K562 (cell line): Measurements from ENCODE around the gene DCLK2. TPM values are rescaled to one million over a fixed set of nuclear protein-coding genes. Genes with fewer than 3 reads are reported as not detected.

ENCODE experiments used
- ARID3A ChIP-seq: IDR thresholded peaks from 2 replicates; pipeline ENCODE4 v1.6.1; 2012; ENCODE audit warnings: low read depth, low read length, improper control_type of control experiment, borderline replicate concordance
- CEBPG ChIP-seq, 3 experiments: fragments of 200-800 bp in 1 of 3; sonication (Bioruptor generic) in 1 of 3; sonication (generic) in 1 of 3; formaldehyde crosslinking in 1 of 3; IDR thresholded peaks in 2 of 3; conservative IDR thresholded peaks in 1 of 3; 2 replicates each; pipeline versions ENCODE4 v1.6.1 to v1.8.0; 2016 to 2022; ENCODE audit warnings: missing compliant biosample characterization in 2 of 3, missing genetic modification characterization in 2 of 3, mild to moderate bottlenecking in 1 of 3, missing genetic modification reagents in 1 of 3
- CREB1 ChIP-seq, 2 experiments: sonication (generic) in 1 of 2; formaldehyde crosslinking in 1 of 2; IDR thresholded peaks; 2 replicates each; pipeline versions ENCODE4 v1.6.1 to v1.8.0; 2012 to 2022; ENCODE audit warnings: inconsistent platforms in 1 of 2, mild to moderate bottlenecking in 1 of 2, missing genetic modification reagents in 1 of 2, moderate library complexity in 1 of 2
- E2F3 ChIP-seq: fragments of 250-450 bp; sonication (Bioruptor Pico); IDR thresholded peaks from 2 replicates; pipeline ENCODE4 v1.4.0; 2020; ENCODE audit warnings: mild to moderate bottlenecking
- ERF ChIP-seq: fragments of 450-650 bp; formaldehyde crosslinking; IDR thresholded peaks from 2 replicates; pipeline ENCODE4 v1.4.0; 2020; ENCODE audit warnings: mild to moderate bottlenecking, mixed read lengths
- ETS1 ChIP-seq: conservative IDR thresholded peaks from 2 replicates; pipeline ENCODE4 v1.6.1; 2011; ENCODE audit warnings: low read depth, mild to moderate bottlenecking, low read length; ENCODE audit not compliant: control insufficient read depth
- ETS2 ChIP-seq: IDR thresholded peaks from 2 replicates; pipeline ENCODE4 v1.6.1; 2016; ENCODE audit warnings: borderline replicate concordance, missing genetic modification characterization, mild to moderate bottlenecking, moderate library complexity, missing compliant biosample characterization; ENCODE audit not compliant: poor library complexity, severe bottlenecking
- IFI16 ChIP-seq: fragments of 250-450 bp; sonication (Bioruptor Pico); IDR thresholded peaks from 2 replicates; pipeline ENCODE4 v2.1.2; 2022; ENCODE audit warnings: mild to moderate bottlenecking, inconsistent platforms
- SOX6 ChIP-seq: fragments of 450-650 bp; IDR thresholded peaks from 2 replicates; pipeline ENCODE4 v1.6.1; 2014; ENCODE audit warnings: mild to moderate bottlenecking
- ZFP1 ChIP-seq: fragments of 450-650 bp; formaldehyde crosslinking; IDR thresholded peaks from 2 replicates; pipeline ENCODE4 v1.4.0; 2020; ENCODE audit warnings: mild to moderate bottlenecking, mixed read lengths
- ZNF184 ChIP-seq: sonication (generic); formaldehyde crosslinking; IDR thresholded peaks from 2 replicates; pipeline ENCODE4 v1.5.0; 2020; ENCODE audit warnings: missing genetic modification reagents
- ZNF24 ChIP-seq: fragments of 450-650 bp; IDR thresholded peaks from 2 replicates; pipeline ENCODE4 v1.6.1; 2016
- ZNF785 ChIP-seq: fragments of 250-450 bp; sonication (Bioruptor Pico); IDR thresholded peaks from 2 replicates; pipeline ENCODE4 v1.4.0; 2020; ENCODE audit warnings: mild to moderate bottlenecking
- polyA plus RNA-seq, 8 experiments: library from polyadenylated mRNA; depleted of rRNA in 4 of 8; stranded (reverse) in 5 of 8; unstranded in 3 of 8; fragments of >200 nt; fragmentation: Nextera tagmentation in 2 of 8; fragmentation: Illumina TruSeq in 1 of 8; extraction: Ambion mirVana in 2 of 8; extraction: Trizol in 1 of 8; gene quantifications; 2 replicates each; pipeline versions ENCODE4 v1.2.1 to v1.2.3, GENCODE V29; 2011 to 2014; ENCODE audit warnings: inconsistent platforms in 1 of 8, missing spikeins in 1 of 8
- total RNA-seq, 7 experiments: library from RNA; depleted of rRNA in 6 of 7; stranded (reverse); fragments of >200 nt in 6 of 7; fragmentation: Illumina TruSeq in 2 of 7; extraction: Trizol in 2 of 7; gene quantifications; 2 replicates each; pipeline versions ENCODE4 v1.2.1 to v1.2.3, GENCODE V29; 2011 to 2021; ENCODE audit warnings: low replicate concordance in 1 of 7
- TF ChIP-seq, protein P1 (sequence below): fragments of 450-650 bp; IDR thresholded peaks from 2 replicates; pipeline ENCODE4 v1.6.1; 2017; ENCODE audit warnings: antibody characterized with exemption, mild to moderate bottlenecking
- TF ChIP-seq, protein P2 (sequence below): fragments of 250-450 bp; sonication (Bioruptor Pico); IDR thresholded peaks from 2 replicates; pipeline ENCODE4 v1.5.0; 2020; ENCODE audit warnings: mild to moderate bottlenecking, borderline replicate concordance
- TF ChIP-seq, protein P3 (sequence below): fragments of 450-650 bp; formaldehyde crosslinking; IDR thresholded peaks from 2 replicates; pipeline ENCODE4 v1.4.0; 2020; ENCODE audit warnings: mild to moderate bottlenecking

The DCLK2 gene
- total and polyA plus RNA-seq, 9 of the 15 experiments (the other 6 are each of a cell fraction or from before 2014, with no cell fraction given), result not detected

- TF ChIP-seq, protein P1, sequence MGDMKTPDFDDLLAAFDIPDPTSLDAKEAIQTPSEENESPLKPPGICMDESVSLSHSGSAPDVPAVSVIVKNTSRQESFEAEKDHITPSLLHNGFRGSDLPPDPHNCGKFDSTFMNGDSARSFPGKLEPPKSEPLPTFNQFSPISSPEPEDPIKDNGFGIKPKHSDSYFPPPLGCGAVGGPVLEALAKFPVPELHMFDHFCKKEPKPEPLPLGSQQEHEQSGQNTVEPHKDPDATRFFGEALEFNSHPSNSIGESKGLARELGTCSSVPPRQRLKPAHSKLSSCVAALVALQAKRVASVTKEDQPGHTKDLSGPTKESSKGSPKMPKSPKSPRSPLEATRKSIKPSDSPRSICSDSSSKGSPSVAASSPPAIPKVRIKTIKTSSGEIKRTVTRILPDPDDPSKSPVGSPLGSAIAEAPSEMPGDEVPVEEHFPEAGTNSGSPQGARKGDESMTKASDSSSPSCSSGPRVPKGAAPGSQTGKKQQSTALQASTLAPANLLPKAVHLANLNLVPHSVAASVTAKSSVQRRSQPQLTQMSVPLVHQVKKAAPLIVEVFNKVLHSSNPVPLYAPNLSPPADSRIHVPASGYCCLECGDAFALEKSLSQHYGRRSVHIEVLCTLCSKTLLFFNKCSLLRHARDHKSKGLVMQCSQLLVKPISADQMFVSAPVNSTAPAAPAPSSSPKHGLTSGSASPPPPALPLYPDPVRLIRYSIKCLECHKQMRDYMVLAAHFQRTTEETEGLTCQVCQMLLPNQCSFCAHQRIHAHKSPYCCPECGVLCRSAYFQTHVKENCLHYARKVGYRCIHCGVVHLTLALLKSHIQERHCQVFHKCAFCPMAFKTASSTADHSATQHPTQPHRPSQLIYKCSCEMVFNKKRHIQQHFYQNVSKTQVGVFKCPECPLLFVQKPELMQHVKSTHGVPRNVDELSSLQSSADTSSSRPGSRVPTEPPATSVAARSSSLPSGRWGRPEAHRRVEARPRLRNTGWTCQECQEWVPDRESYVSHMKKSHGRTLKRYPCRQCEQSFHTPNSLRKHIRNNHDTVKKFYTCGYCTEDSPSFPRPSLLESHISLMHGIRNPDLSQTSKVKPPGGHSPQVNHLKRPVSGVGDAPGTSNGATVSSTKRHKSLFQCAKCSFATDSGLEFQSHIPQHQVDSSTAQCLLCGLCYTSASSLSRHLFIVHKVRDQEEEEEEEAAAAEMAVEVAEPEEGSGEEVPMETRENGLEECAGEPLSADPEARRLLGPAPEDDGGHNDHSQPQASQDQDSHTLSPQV, result 0 out of 2 replicates have a peak, but pooled peaks have one; percentile 25
- TF ChIP-seq ZFP1 (CRISPR knock-in tag), result no peak
- no peak for TF ChIP-seq ARID3A
- TF ChIP-seq ETS2 (tag), result no peak
- TF ChIP-seq, protein P2, sequence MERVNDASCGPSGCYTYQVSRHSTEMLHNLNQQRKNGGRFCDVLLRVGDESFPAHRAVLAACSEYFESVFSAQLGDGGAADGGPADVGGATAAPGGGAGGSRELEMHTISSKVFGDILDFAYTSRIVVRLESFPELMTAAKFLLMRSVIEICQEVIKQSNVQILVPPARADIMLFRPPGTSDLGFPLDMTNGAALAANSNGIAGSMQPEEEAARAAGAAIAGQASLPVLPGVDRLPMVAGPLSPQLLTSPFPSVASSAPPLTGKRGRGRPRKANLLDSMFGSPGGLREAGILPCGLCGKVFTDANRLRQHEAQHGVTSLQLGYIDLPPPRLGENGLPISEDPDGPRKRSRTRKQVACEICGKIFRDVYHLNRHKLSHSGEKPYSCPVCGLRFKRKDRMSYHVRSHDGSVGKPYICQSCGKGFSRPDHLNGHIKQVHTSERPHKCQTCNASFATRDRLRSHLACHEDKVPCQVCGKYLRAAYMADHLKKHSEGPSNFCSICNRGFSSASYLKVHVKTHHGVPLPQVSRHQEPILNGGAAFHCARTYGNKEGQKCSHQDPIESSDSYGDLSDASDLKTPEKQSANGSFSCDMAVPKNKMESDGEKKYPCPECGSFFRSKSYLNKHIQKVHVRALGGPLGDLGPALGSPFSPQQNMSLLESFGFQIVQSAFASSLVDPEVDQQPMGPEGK (CRISPR knock-in tag), result no peak
- TF ChIP-seq E2F3 (CRISPR knock-in tag), result no peak
- no peak for TF ChIP-seq IFI16
- TF ChIP-seq, protein P3, sequence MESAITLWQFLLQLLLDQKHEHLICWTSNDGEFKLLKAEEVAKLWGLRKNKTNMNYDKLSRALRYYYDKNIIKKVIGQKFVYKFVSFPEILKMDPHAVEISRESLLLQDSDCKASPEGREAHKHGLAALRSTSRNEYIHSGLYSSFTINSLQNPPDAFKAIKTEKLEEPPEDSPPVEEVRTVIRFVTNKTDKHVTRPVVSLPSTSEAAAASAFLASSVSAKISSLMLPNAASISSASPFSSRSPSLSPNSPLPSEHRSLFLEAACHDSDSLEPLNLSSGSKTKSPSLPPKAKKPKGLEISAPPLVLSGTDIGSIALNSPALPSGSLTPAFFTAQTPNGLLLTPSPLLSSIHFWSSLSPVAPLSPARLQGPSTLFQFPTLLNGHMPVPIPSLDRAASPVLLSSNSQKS (CRISPR knock-in tag), result no peak
- TF ChIP-seq ZNF785 (CRISPR knock-in tag), result no peak
- TF ChIP-seq CREB1 (IDR thresholded peaks at IDR 0.05), result peak; percentile 42; the same call in 1 of the 2 replicates
- no peak for TF ChIP-seq CREB1 (CRISPR knock-in tag; IDR thresholded peaks at IDR 0.05)
- no peak for TF ChIP-seq ZNF184 (CRISPR knock-in tag)
- TF ChIP-seq CEBPG (CRISPR knock-in tag; IDR thresholded peaks at IDR 0.05), result peak; percentile 93
- TF ChIP-seq CEBPG (tag; conservative IDR thresholded peaks at IDR 0.05 in 1 of 2, IDR thresholded peaks at IDR 0.05 in 1 of 2), result peak; percentile 56 to 96
- no peak for TF ChIP-seq ZNF24
- no peak for TF ChIP-seq ETS1
- peak; percentile 45; the same call in 1 of the 2 replicates for TF ChIP-seq SOX6
- TF ChIP-seq ERF (CRISPR knock-in tag), result no peak
Measured at GRCh38 chr4:150302553-150302952, 224.3 kb downstream of the DCLK2 start (continued).
